PC-9 (cell line): ENCODE data around the gene ANKS6. TPM values are rescaled to one million over a fixed set of nuclear protein-coding genes. Genes with fewer than 3 reads are reported as not detected.

Source experiments
- BruUV-seq: library from RNA; stranded (reverse); fragments of 400-500 nt; replicated peaks from 2 replicates; lab custom pipeline; 2021; lab: Mats Ljungman, UMichigan
- CTCF ChIA-PET: fragments of 300-600 bp; sonication (Branson Sonifier 250); formaldehyde crosslinking; loops from one replicate; lab custom pipeline; 2022; ENCODE audit warnings: antibody characterized with exemption; lab: Charles Lee
- POLR2A ChIA-PET: fragments of 300-600 bp; sonication (Branson Sonifier 250); formaldehyde crosslinking; loops from one replicate; lab custom pipeline; 2022; ENCODE audit warnings: antibody characterized with exemption; ENCODE audit not compliant: unreplicated experiment; lab: Charles Lee
- DNase-seq, 2 experiments: peaks; one replicate each; pipeline versions ENCODE4 v3.0.0 to v3.0.0-alpha.2; 2015 to 2022; ENCODE audit warnings: mixed read lengths in 1 of 2
- H2AFZ ChIP-seq: fragments of 200-600 bp; sonication (generic); 2 replicates; pipeline ENCODE4 v1.8.1; 2017; ENCODE audit warnings: antibody characterized with exemption
- H3F3A ChIP-seq: fragments of 200-600 bp; sonication (generic); 2 replicates; pipeline ENCODE4 v1.8.1; 2017; ENCODE audit warnings: antibody characterized with exemption, mild to moderate bottlenecking, low read depth; ENCODE audit not compliant: insufficient read depth
- H3K27ac ChIP-seq: fragments of 200-600 bp; sonication (generic); 2 replicates; pipeline ENCODE4 v1.6.1; 2016; ENCODE audit warnings: mixed run types
- H3K27me3 ChIP-seq: fragments of 200-600 bp; sonication (generic); 2 replicates; pipeline ENCODE4 v1.6.1; 2016; ENCODE audit warnings: low read depth, mixed run types; ENCODE audit not compliant: insufficient read depth
- H3K36me3 ChIP-seq: fragments of 200-600 bp; sonication (generic); 2 replicates; pipeline ENCODE4 v1.6.1; 2016; ENCODE audit warnings: low read depth, mixed run types
- H3K4me1 ChIP-seq: fragments of 200-600 bp; sonication (generic); replicated peaks from 2 replicates; pipeline ENCODE4 v1.6.1; 2016; ENCODE audit warnings: mixed run types; ENCODE audit not compliant: insufficient read depth
- H3K4me2 ChIP-seq: fragments of 200-600 bp; sonication (generic); 2 replicates; pipeline ENCODE4 v1.6.1; 2017; ENCODE audit warnings: mixed run types
- H3K4me3 ChIP-seq: fragments of 200-600 bp; sonication (generic); 2 replicates; pipeline ENCODE4 v1.6.1; 2016; ENCODE audit warnings: mixed run types
- H3K79me2 ChIP-seq: fragments of 200-600 bp; sonication (generic); 2 replicates; pipeline ENCODE4 v1.6.1; 2017; ENCODE audit warnings: low read depth, mixed run types
- H3K9me2 ChIP-seq: fragments of 200-600 bp; sonication (generic); 2 replicates; pipeline ENCODE4 v1.8.1; 2017; ENCODE audit warnings: mild to moderate bottlenecking; ENCODE audit not compliant: insufficient read depth
- H3K9me3 ChIP-seq: fragments of 200-600 bp; sonication (generic); 2 replicates; pipeline ENCODE4 v1.8.1; 2016; ENCODE audit warnings: low read depth; ENCODE audit not compliant: insufficient read depth
- H4K20me1 ChIP-seq: fragments of 200-600 bp; sonication (generic); 2 replicates; pipeline ENCODE4 v1.8.1; 2017; ENCODE audit not compliant: insufficient read depth
- CTCF ChIP-seq: fragments of 200-600 bp; sonication (generic); conservative IDR thresholded peaks from 2 replicates; pipeline ENCODE4 v1.6.1; 2017; ENCODE audit warnings: mixed run types, antibody characterized with exemption, mild to moderate bottlenecking, moderate library complexity
- EZH2 ChIP-seq: fragments of 200-600 bp; sonication (generic); IDR thresholded peaks from 2 replicates; pipeline ENCODE4 v1.8.0; 2017; ENCODE audit warnings: antibody characterized with exemption, low read depth
- intact Hi-C: fragments of 100-400 bp; cut with micrococcal nuclease; formaldehyde crosslinking; loops from one replicate; pipeline ENCODE4 v1.10.0; 2022; ENCODE audit not compliant: unreplicated experiment
- total RNA-seq: library from RNA; stranded (reverse); gene quantifications from 2 replicates; pipeline ENCODE4 v1.2.3, GENCODE V29; 2021

ANKS6 gene
- total RNA-seq, 1 experiment from 2014 or later = 74.7 TPM

- TF ChIP-seq CTCF = no peak
- TF ChIP-seq EZH2 = no peak
- intact Hi-C loops = loop anchor here (10.0 kb wide), 4 partner anchors 221 to 721 kb away; no protein-coding TSS in a partner anchor
- H3K36me3 ChIP-seq = no peaks in the 10 kb centered on the region
- no peaks in the 10 kb centered on the region for H4K20me1 ChIP-seq
- no TSS peak for BruUV-seq
- no peaks in the 10 kb centered on the region for H3K9me3 ChIP-seq
- no peaks in the 10 kb centered on the region for H3K9me2 ChIP-seq
- peak overlapping the region; percentile 90 for H3K4me2 ChIP-seq
- peaks cover 42% of the 10 kb centered on the region for H3K4me1 ChIP-seq
- H2AFZ ChIP-seq = peak overlapping the region; percentile 94
- peaks cover 21% of the 10 kb centered on the region; the same call in 1 of the 2 replicates for H3F3A ChIP-seq
- no peak overlapping the region for H3K27ac ChIP-seq
- ChIA-PET POLR2A (no interaction called here), CTCF (interaction anchor here (0.7 kb wide), 1 partner anchor 565 kb away, joined by 5 read pairs; no protein-coding TSS in a partner anchor)
- DNase-seq = peak in 1 of 2 experiments; percentile 44
- H3K27me3 ChIP-seq = no peaks in the 10 kb centered on the region
- peaks cover 45% of the 10 kb centered on the region for H3K79me2 ChIP-seq
- H3K4me3 ChIP-seq = peak overlapping the region; percentile 64
Measured at GRCh38 chr9:98795970-98796363, 388 bp downstream of the ANKS6 start.

- Histone ChIP-seq H3K36me3 (0 out of 2 replicates have a peak, but pooled peaks cover 4% of the 10 kb centered on the region), H4K20me1 (no peaks in the 10 kb centered on the region), H3K27me3 (no peaks in the 10 kb centered on the region), H3F3A (peaks cover 25% of the 10 kb centered on the region; the same call in 1 of the 2 replicates), H3K4me2 (peak overlapping the region; percentile 90), H2AFZ (peak overlapping the region; percentile 94), H3K4me3 (peak overlapping the region; percentile 64), H3K27ac (no peak overlapping the region), H3K79me2 (peaks cover 49% of the 10 kb centered on the region), H3K4me1 (peaks cover 42% of the 10 kb centered on the region), H3K9me3 (no peaks in the 10 kb centered on the region), H3K9me2 (no peaks in the 10 kb centered on the region)
- TSS peak; percentile 43 for BruUV-seq
- intact Hi-C loops = loop anchor here (10.0 kb wide), 4 partner anchors 221 to 721 kb away; no protein-coding TSS in a partner anchor
- ChIA-PET CTCF (interaction anchor here (0.7 kb wide), 1 partner anchor 564 kb away, joined by 5 read pairs; no protein-coding TSS in a partner anchor), POLR2A (no interaction called here)
- TF ChIP-seq EZH2 (no peak), CTCF (no peak)
- DNase-seq = peak in 1 of 2 experiments; percentile 31
Measured at GRCh38 chr9:98795295-98795955, 930 bp downstream of the ANKS6 start.

- intact Hi-C loops = loop anchor here (10.0 kb wide), 4 partner anchors 220 to 720 kb away; no protein-coding TSS in a partner anchor
- ChIA-PET POLR2A (no interaction called here), CTCF (no interaction called here)
Measured at GRCh38 chr9:98794802-98795201, 1.6 kb downstream of the ANKS6 start.

More at GRCh38 chr9:98794802-98795201, 1.6 kb downstream of the ANKS6 start:
- no peak for TF ChIP-seq CTCF
- no peak for TF ChIP-seq EZH2
- no peak overlapping the region for H2AFZ ChIP-seq
- H3K9me2 ChIP-seq = no peaks in the 10 kb centered on the region
- DNase-seq = no peak
- H3F3A ChIP-seq = peaks cover 25% of the 10 kb centered on the region; the same call in 1 of the 2 replicates
- peak overlapping the region; percentile 90 for H3K4me2 ChIP-seq
- H3K9me3 ChIP-seq = no peaks in the 10 kb centered on the region
- H3K27me3 ChIP-seq = no peaks in the 10 kb centered on the region
- H3K27ac ChIP-seq = no peak overlapping the region
- no TSS peak for BruUV-seq
- H4K20me1 ChIP-seq = no peaks in the 10 kb centered on the region
- peaks cover 4% of the 10 kb centered on the region; the same call in 1 of the 2 replicates for H3K36me3 ChIP-seq
- peaks cover 45% of the 10 kb centered on the region for H3K4me1 ChIP-seq
- peak overlapping the region; percentile 64 for H3K4me3 ChIP-seq
- H3K79me2 ChIP-seq = peaks cover 56% of the 10 kb centered on the region
